Thyroid gland (tissue), 4 donors: Measurements from ENCODE around the gene PDGFC.

Source experiments
- CTCF ChIP-seq, 6 experiments: fragments of 200-600 bp in 3 of 6; fragments of 450-650 bp in 3 of 6; sonication (generic) in 3 of 6; IDR thresholded peaks; one replicate each; pipeline ENCODE4 v1.5.1; 2016 to 2019; ENCODE audit warnings: antibody characterized with exemption in 6 of 6, mild to moderate bottlenecking in 2 of 6, inconsistent platforms in 1 of 6, moderate library complexity in 1 of 6
- POLR2A ChIP-seq, 2 donors: fragments of 450-650 bp; IDR thresholded peaks; one replicate each; pipeline ENCODE4 v1.6.1; 2017; ENCODE audit warnings: antibody characterized with exemption in 2 of 2, mild to moderate bottlenecking in 2 of 2, moderate library complexity in 1 of 2

GRCh38 chr4:156827519-156827918 is 144.1 kb downstream of the PDGFC start:
- TF ChIP-seq CTCF (IDR thresholded peaks at IDR 0.05), result no peak
- no peak for TF ChIP-seq POLR2A (IDR thresholded peaks at IDR 0.05)
